Skeletal muscle cell (primary cell): ENCODE results near the gene GFOD1.
"Not testable (repeated sequence)": the region's sequence is repeated elsewhere in the genome, so short reads cannot be mapped to it uniquely, and the experiment has no call there.

ENCODE experiments used
- DNase-seq: peaks from one replicate; pipeline ENCODE4 v3.0.0-alpha.2; 2010; ENCODE audit warnings: low read depth
- H3K4me3 ChIP-seq: 2 replicates; pipeline ENCODE4 v1.5.1; 2011; ENCODE audit warnings: low read depth, mild to moderate bottlenecking, control low read depth, low read length, moderate library complexity

GFOD1 gene

GRCh38 chr6:13351271-13351670 lies 136.1 kb downstream of the GFOD1 start:
- no peak for DNase-seq
- no peak overlapping the region for H3K4me3 ChIP-seq

- no peak for DNase-seq
- H3K4me3 ChIP-seq = no peak overlapping the region
Measured at GRCh38 chr6:13349811-13350506, 137.4 kb downstream of the GFOD1 start.

- H3K4me3 ChIP-seq = no peak overlapping the region
- DNase-seq = no peak
Measured at GRCh38 chr6:13348334-13349113, 138.9 kb downstream of the GFOD1 start.

GRCh38 chr6:13346245-13346644 lies 141.2 kb downstream of the GFOD1 start:
- no peak for DNase-seq
- no peak overlapping the region for H3K4me3 ChIP-seq

- no peak for DNase-seq
Measured at GRCh38 chr6:13342414-13343019, 144.9 kb downstream of the GFOD1 start.

GRCh38 chr6:13339863-13340630 lies 147.4 kb downstream of the GFOD1 start:
- no peak overlapping the region for H3K4me3 ChIP-seq
- DNase-seq = no peak

More at GRCh38 chr6:13342414-13343019, 144.9 kb downstream of the GFOD1 start:
- no peak overlapping the region for H3K4me3 ChIP-seq

GRCh38 chr6:13338038-13338437 lies 149.4 kb downstream of the GFOD1 start:
- DNase-seq = no peak
- H3K4me3 ChIP-seq = no peak overlapping the region

GRCh38 chr6:13336553-13336952 lies 150.8 kb downstream of the GFOD1 start:
- H3K4me3 ChIP-seq = no peak overlapping the region
- DNase-seq = peak; percentile 65

GRCh38 chr6:13334953-13335352 lies 152.4 kb downstream of the GFOD1 start:
- no peak overlapping the region for H3K4me3 ChIP-seq
- DNase-seq = no peak

- no peak for DNase-seq
- H3K4me3 ChIP-seq = no peak overlapping the region
Measured at GRCh38 chr6:13332349-13332706, 155.1 kb downstream of the GFOD1 start.

- DNase-seq = no peak
- H3K4me3 ChIP-seq = no peak overlapping the region
Measured at GRCh38 chr6:13331516-13332348, 155.7 kb downstream of the GFOD1 start.

- no peak for DNase-seq
- peak overlapping the region; percentile 97 for H3K4me3 ChIP-seq
Measured at GRCh38 chr6:13328875-13329183, 158.6 kb downstream of the GFOD1 start.

GRCh38 chr6:13328076-13328874 lies 159.1 kb downstream of the GFOD1 start, which contains the start of gene TBC1D7:
Gene TBC1D7 (minus strand): TSS chr6:13328537. CDS start chr6:13326898, 1,639 bp downstream.
- peak within 1 kb of the TSS; percentile 97 for H3K4me3 ChIP-seq

GRCh38 chr6:13327691-13328075 lies 159.7 kb downstream of the GFOD1 start:
- DNase-seq = no peak
- H3K4me3 ChIP-seq = peak overlapping the region; percentile 97

More at GRCh38 chr6:13328076-13328874, 159.1 kb downstream of the GFOD1 start, which contains the start of gene TBC1D7:
- peak; percentile 65 for DNase-seq

GRCh38 chr6:13326031-13326586 lies 161.3 kb downstream of the GFOD1 start:
- not testable (repeated sequence) for H3K4me3 ChIP-seq, DNase-seq

- DNase-seq = no peak
- H3K4me3 ChIP-seq = no peak overlapping the region
Measured at GRCh38 chr6:13319891-13320564, 167.4 kb downstream of the GFOD1 start.

- no peak overlapping the region for H3K4me3 ChIP-seq
- DNase-seq = no peak
Measured at GRCh38 chr6:13318821-13319220, 168.6 kb downstream of the GFOD1 start.
